GM19455 (cell line): ENCODE data around the gene FAM107B.

Experiments
- ATAC-seq: cut with Tn5 transposase; IDR thresholded peaks from one replicate; pipeline ENCODE4 v1.9.1; 2021; ENCODE audit not compliant: unreplicated experiment

FAM107B gene

DNA sequence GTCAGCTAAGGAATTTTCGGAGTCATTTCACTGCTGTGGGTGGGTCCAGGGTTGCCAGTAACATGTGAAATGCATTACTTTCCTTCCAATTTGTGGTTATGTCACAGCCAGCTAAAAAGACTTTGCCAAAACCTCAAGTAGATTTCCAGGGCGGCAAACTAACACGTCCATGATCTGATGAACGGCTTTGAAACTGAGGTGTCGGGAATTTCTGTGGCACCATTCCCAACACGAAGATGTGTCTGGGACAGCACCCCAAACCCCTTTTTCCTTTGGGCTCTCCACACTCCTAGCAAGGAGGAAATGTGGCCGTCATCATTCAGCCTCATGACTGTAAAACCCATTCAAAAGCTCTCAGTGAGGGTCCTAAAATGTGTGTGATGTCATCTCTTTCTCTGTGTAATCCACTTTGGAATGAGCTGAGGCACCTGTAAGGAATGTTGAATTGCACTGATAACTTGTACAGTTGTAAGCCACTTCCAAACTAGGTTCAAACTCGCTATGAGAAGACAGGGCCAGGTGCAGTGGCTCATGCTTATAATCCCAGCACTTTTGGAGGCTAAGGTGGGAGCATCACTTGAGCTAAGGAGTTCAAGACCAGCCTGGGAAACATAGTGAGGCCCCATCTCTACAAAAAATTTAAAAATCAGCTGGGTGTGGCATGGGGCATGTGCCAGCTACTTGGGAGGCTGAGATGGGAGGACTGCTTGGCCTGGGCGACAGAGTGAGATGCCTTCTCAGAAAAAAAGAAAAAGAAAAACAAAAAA, 297.9 kb downstream of the FAM107B start:
- no peak for ATAC-seq

DNA sequence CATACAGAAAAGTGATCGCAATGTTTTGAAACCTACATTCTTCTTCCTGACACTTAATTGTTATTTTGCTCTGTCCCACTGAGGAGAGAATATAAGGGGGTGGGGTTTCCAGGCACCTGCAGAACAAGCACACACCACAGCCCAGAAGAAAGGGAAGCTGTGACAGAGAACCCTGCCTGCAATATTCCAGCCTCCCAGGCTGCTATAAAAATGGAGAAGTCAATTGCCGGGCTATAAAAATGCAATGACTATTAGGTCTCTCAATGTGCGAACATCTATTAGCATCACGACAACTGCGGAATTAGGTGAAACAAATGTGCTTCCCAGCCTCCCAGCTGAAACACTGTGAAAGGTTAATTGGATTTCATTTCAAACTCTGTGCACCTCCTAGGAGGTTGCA, 298.7 kb downstream of the FAM107B start:
- no peak for ATAC-seq

DNA sequence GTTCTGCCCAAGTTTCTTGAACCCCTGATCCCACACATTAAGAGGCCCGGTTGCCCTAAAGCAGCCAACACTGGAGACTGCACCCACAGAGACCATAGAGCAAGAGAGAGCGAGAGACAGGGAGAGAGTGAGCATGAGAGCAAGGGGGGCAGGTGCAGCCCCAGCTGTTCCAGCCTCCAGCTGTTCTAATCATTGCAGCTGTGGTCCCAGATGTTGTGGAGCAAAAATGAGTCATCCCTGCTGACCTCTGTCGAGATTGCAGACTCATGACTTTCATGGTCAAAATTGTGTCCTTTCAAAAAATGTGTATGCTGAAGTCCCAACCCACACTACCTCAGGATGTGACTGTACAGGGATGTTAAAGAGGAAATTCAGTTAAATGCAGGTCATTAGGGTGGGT, 300.0 kb downstream of the FAM107B start:
- no peak for ATAC-seq

DNA sequence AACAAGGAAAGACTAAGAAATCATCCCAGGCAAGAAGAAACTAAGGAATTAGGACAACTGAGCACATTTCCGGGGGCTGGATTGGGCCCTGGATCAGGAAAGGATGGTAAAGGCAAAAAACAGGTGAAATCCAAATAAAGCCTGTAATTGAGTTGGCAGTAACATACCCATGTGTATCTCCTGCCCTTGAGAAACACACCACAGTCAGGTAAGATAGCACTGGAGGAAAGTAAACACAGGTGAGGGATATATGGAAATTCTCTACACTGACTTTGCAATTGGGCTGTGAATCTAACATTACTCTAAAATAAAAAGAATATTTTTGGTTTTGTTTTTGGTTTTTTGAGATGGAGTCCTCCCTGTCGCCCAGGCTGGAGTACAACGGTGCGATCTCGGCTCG, 303.8 kb downstream of the FAM107B start:
- ATAC-seq: no peak

DNA sequence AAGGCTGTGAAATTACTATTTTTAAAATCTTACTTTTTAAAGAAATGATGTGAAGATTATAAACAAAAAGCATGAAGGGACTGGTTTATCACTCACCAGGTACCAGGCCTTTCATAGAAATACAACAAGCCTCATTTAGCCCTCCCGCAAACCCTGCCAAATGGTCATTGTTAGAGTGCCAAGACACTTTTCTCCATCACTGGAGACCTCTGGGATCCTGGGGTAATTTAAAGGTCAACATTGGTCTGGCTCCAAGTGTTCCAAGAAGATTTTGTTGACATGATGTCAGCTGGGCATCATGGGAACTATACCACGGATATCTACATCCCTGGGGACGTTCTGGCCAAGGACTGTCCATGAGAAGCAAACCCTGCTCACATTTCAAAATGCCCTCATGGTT, 306.0 kb downstream of the FAM107B start:
- ATAC-seq: no peak
